ENCODE data around the gene KLRC4.

GRCh38 chr12:10363914-10364814 lies 45.4 kb downstream of the KLRC4 start:
- TF ChIP-seq CTCF (IDR thresholded peaks at IDR 0.05) (no peak), EZH2 (IDR thresholded peaks at IDR 0.05; ENCODE audit: borderline replicate concordance, insufficient read depth, low read depth, low read length, poor library complexity, severe bottlenecking) (no peak)

Measured in B cell (primary cell).